ENCODE data around the gene TACR1. TPM values are rescaled to one million over a fixed set of nuclear protein-coding genes. Genes with fewer than 3 reads are reported as not detected.

TACR1 gene
- total RNA-seq, 2 experiments from 2014 or later: not detected

- no peaks in the 10 kb centered on the region for H3K36me3 Mint-ChIP-seq (ENCODE audit: low read depth)
- H3K27me3 Mint-ChIP-seq (ENCODE audit: low read depth): no peaks in the 10 kb centered on the region
- H3K9me3 Mint-ChIP-seq: no peaks in the 10 kb centered on the region
- no peaks in the 10 kb centered on the region for H3K4me1 Mint-ChIP-seq (ENCODE audit: low read depth)
- no peak overlapping the region for H3K4me3 Mint-ChIP-seq
- no peak overlapping the region for H3K27ac Mint-ChIP-seq
- DNase-seq: no peak
- CTCF ChIA-PET: no interaction called here
- intact Hi-C loops (cut with micrococcal nuclease): no loop called here
Observed at GRCh38 chr2:75030218-75031009, 168.9 kb downstream of the TACR1 start.

DNA sequence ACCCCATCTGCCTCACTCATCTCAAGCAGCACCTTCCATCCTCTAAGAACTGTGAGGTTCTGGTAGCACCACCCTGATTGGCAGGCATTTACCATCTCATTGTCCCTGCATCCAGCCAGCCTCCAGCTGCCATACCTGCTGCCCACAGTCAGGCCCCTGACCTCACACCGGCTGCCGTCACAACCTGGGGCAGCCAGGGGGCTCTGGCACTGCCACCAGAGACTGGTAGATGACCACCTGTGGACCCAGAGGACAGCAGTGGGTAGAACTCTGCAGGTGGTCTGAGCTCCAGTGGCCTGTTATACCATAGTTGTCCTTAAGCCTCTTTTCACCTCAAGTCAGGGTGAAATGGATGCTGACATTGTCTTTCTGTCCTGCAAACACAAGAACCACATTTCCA, 171.4 kb downstream of the TACR1 start:
- CTCF ChIA-PET: no interaction called here
- H3K9me3 Mint-ChIP-seq: no peaks in the 10 kb centered on the region
- no peaks in the 10 kb centered on the region for H3K27me3 Mint-ChIP-seq (ENCODE audit: low read depth)
- no peaks in the 10 kb centered on the region for H3K4me1 Mint-ChIP-seq (ENCODE audit: low read depth)
- H3K4me3 Mint-ChIP-seq: no peak overlapping the region
- DNase-seq: no peak
- H3K36me3 Mint-ChIP-seq (ENCODE audit: low read depth): no peaks in the 10 kb centered on the region
- intact Hi-C loops (cut with micrococcal nuclease): no loop called here
- H3K27ac Mint-ChIP-seq: no peak overlapping the region

DNA sequence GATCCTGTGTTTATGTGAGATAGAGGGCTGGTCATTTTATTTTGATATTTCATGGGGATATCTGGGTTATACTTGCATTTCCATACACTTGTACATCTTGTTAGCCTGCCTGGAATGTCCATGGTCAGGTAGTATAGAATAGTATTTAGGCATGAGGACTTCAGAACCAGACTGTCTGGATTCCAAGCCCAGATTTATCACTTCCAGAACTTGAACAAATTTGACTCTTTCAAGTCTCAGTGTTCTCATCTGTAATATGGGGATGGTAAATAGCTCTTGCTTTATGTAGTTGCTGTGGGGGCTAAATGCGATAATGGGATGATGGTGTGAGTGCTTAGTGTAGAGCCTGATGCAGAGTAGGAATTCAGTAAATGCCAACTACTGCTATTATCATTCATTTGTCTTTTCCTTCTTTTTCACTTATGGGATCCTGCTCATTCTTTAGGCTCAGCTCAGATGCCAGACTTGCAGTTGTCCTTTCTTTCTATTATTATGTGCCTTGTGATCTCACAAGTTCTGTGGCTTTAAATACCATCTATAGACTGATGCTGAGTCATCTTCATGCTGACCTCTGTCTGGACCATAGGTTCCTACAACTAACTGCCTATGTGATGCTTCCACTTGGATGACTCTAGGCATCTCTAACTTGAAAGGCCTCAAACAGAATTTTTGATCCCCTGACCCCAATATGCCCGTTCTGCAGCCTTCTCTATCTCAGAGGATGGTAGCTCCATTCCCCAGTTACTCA, 173.5 kb downstream of the TACR1 start:
- H3K27ac Mint-ChIP-seq: no peak overlapping the region
- no peaks in the 10 kb centered on the region for H3K36me3 Mint-ChIP-seq (ENCODE audit: low read depth)
- intact Hi-C loops (cut with micrococcal nuclease): no loop called here
- CTCF ChIA-PET: interaction anchor here (0.6 kb wide), 1 partner anchor 33 kb away, joined by 3 read pairs; no protein-coding TSS in a partner anchor
- no peak for DNase-seq
- no peak overlapping the region for H3K4me3 Mint-ChIP-seq
- no peaks in the 10 kb centered on the region for H3K4me1 Mint-ChIP-seq (ENCODE audit: low read depth)
- H3K9me3 Mint-ChIP-seq: no peaks in the 10 kb centered on the region
- no peaks in the 10 kb centered on the region for H3K27me3 Mint-ChIP-seq (ENCODE audit: low read depth)

GRCh38 chr2:75025216-75025615, 174.1 kb downstream of the TACR1 start:
- H3K4me1 Mint-ChIP-seq (ENCODE audit: low read depth): no peaks in the 10 kb centered on the region
- DNase-seq: no peak
- H3K36me3 Mint-ChIP-seq (ENCODE audit: low read depth): no peaks in the 10 kb centered on the region
- no peak overlapping the region for H3K4me3 Mint-ChIP-seq
- H3K27me3 Mint-ChIP-seq (ENCODE audit: low read depth): no peaks in the 10 kb centered on the region
- no peaks in the 10 kb centered on the region for H3K9me3 Mint-ChIP-seq
- no peak overlapping the region for H3K27ac Mint-ChIP-seq
- intact Hi-C loops (cut with micrococcal nuclease): no loop called here
- CTCF ChIA-PET: no interaction called here

- H3K27me3 Mint-ChIP-seq (ENCODE audit: low read depth): no peaks in the 10 kb centered on the region
- no peak overlapping the region for H3K4me3 Mint-ChIP-seq
- intact Hi-C loops (cut with micrococcal nuclease): no loop called here
- no peaks in the 10 kb centered on the region for H3K9me3 Mint-ChIP-seq
- H3K4me1 Mint-ChIP-seq (ENCODE audit: low read depth): no peaks in the 10 kb centered on the region
- DNase-seq: no peak
- H3K36me3 Mint-ChIP-seq (ENCODE audit: low read depth): no peaks in the 10 kb centered on the region
- H3K27ac Mint-ChIP-seq: no peak overlapping the region
- CTCF ChIA-PET: no interaction called here
Observed at GRCh38 chr2:75023666-75024455, 175.5 kb downstream of the TACR1 start.

DNA sequence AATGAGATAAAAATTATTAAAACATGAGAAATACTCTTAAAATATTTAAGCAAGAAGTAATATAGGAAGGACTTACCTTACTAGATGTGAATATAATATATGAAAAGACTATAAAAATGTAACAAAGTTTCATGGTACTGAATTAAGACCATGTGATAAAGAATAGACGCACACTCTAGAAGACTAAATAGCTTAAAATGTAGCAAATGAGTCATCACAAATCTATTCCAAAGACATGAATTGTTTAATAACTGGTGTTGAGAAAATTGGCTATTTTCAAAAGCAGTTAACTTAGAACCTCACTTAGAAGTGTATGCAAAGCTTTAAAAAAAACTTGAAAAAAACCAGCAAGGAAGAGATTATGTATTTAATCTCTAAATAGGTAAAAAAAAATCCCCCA, 176.8 kb downstream of the TACR1 start:
- DNase-seq: no peak
- Mint-ChIP-seq H3K9me3 (no peaks in the 10 kb centered on the region), H3K4me1 (ENCODE audit: low read depth) (no peaks in the 10 kb centered on the region), H3K4me3 (no peak overlapping the region), H3K27ac (no peak overlapping the region), H3K27me3 (ENCODE audit: low read depth) (no peaks in the 10 kb centered on the region), H3K36me3 (ENCODE audit: low read depth) (no peaks in the 10 kb centered on the region)
- CTCF ChIA-PET: interaction anchor here (0.9 kb wide), 1 partner anchor 17 kb away, joined by 3 read pairs; no protein-coding TSS in a partner anchor
- intact Hi-C loops (cut with micrococcal nuclease): no loop called here

DNA sequence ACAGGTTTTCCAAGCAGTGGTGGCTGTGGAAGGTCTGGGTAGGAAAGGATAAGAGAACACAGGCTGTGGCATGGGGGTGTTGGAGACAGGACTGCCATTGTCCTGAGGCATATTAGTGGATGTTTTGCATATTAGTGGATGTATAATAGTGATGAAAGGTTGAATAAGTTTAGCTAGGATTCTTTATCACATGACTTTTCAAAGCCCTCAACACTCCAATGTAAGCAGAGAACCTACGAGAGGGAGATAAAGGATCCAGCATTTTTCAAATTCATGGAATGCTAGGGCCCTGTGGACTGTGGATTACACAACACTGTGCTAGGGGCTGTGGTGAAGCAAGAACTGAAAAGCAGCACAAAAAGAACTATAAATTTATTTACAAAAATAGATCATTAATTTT, 177.6 kb downstream of the TACR1 start:
- intact Hi-C loops (cut with micrococcal nuclease): no loop called here
- H3K36me3 Mint-ChIP-seq (ENCODE audit: low read depth): no peaks in the 10 kb centered on the region
- CTCF ChIA-PET: interaction anchor here (0.9 kb wide), 1 partner anchor 17 kb away, joined by 3 read pairs; no protein-coding TSS in a partner anchor
- H3K9me3 Mint-ChIP-seq: no peaks in the 10 kb centered on the region
- DNase-seq: no peak
- no peaks in the 10 kb centered on the region for H3K27me3 Mint-ChIP-seq (ENCODE audit: low read depth)
- no peak overlapping the region for H3K4me3 Mint-ChIP-seq
- no peak overlapping the region for H3K27ac Mint-ChIP-seq
- no peaks in the 10 kb centered on the region for H3K4me1 Mint-ChIP-seq (ENCODE audit: low read depth)

GRCh38 chr2:75020476-75020875, 178.8 kb downstream of the TACR1 start:
- H3K36me3 Mint-ChIP-seq (ENCODE audit: low read depth): no peaks in the 10 kb centered on the region
- no peaks in the 10 kb centered on the region for H3K27me3 Mint-ChIP-seq (ENCODE audit: low read depth)
- no peaks in the 10 kb centered on the region for H3K9me3 Mint-ChIP-seq
- H3K4me3 Mint-ChIP-seq: no peak overlapping the region
- H3K4me1 Mint-ChIP-seq (ENCODE audit: low read depth): no peaks in the 10 kb centered on the region
- CTCF ChIA-PET: no interaction called here
- H3K27ac Mint-ChIP-seq: no peak overlapping the region
- intact Hi-C loops (cut with micrococcal nuclease): no loop called here
- DNase-seq: no peak

DNA sequence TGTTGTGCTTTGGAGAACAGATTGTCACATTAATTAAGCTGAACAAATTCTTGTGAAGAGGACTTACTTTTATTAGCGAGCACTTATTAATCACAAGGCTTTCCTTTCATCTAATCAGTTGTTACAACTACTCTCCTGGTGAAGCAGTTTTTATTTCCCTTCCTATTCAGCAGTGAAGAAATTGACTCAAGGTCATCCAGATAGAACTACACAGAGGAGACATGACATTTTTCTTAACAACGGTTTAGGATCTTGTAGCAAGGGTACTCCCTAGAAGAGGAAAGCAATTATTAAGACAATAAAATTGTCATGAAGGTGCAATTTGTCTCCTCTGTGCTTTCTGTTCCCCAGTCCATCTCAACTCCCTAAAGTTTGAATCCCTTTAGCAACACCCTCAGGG, 179.5 kb downstream of the TACR1 start:
- Mint-ChIP-seq H3K36me3 (ENCODE audit: low read depth) (no peaks in the 10 kb centered on the region), H3K4me1 (ENCODE audit: low read depth) (no peaks in the 10 kb centered on the region), H3K27me3 (ENCODE audit: low read depth) (no peaks in the 10 kb centered on the region), H3K4me3 (no peak overlapping the region), H3K9me3 (no peaks in the 10 kb centered on the region), H3K27ac (no peak overlapping the region)
- intact Hi-C loops (cut with micrococcal nuclease): no loop called here
- DNase-seq: no peak
- CTCF ChIA-PET: no interaction called here

DNA sequence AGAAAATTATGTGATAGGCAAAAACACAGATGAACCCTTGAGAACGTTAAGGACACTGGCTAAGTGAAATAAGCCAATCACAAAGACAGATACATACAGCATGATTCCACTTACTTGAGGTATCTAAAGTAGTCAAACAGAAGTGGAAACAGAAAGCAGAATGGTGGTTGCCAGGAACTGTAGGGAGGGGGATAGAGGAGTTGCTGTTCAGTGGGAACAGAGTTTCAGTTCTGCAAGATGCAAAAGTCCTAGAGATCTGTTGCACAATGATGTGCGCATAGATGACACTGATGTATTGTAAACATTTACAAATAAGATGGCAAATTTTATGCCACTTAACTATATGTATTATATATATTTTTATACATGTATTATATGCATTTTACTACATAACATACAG, 181.2 kb downstream of the TACR1 start:
- Mint-ChIP-seq H3K4me1 (ENCODE audit: low read depth) (no peaks in the 10 kb centered on the region), H3K27ac (no peak overlapping the region), H3K9me3 (no peaks in the 10 kb centered on the region), H3K27me3 (ENCODE audit: low read depth) (no peaks in the 10 kb centered on the region), H3K4me3 (no peak overlapping the region), H3K36me3 (ENCODE audit: low read depth) (no peaks in the 10 kb centered on the region)
- no peak for DNase-seq
- CTCF ChIA-PET: no interaction called here
- intact Hi-C loops (cut with micrococcal nuclease): no loop called here

DNA sequence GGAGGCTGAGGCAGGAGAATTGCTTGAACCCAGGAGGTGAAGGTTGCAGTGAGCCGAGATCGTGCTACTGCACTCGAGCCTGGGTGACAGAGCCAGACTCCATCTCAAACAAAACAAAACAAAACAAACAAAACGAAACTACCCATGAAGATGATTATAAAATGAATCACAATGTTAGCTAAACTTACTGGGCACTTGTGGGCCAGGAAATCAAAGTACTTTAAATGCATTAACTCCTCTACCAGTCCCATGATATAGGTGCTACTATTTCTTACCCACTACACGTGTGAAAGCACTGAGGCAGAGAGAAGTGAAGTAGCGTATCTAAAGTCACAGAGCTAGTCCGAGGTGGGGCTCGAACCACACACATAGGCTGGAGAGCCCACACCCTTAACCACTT, 187.2 kb downstream of the TACR1 start:
- intact Hi-C loops (cut with micrococcal nuclease): no loop called here
- Mint-ChIP-seq H3K4me1 (ENCODE audit: low read depth) (no peaks in the 10 kb centered on the region), H3K4me3 (no peak overlapping the region), H3K36me3 (ENCODE audit: low read depth) (no peaks in the 10 kb centered on the region), H3K27ac (no peak overlapping the region), H3K9me3 (no peaks in the 10 kb centered on the region), H3K27me3 (ENCODE audit: low read depth) (no peaks in the 10 kb centered on the region)
- CTCF ChIA-PET: no interaction called here
- DNase-seq: no peak

- no peak for DNase-seq
- Mint-ChIP-seq H3K4me3 (no peak overlapping the region), H3K4me1 (ENCODE audit: low read depth) (no peaks in the 10 kb centered on the region), H3K9me3 (no peaks in the 10 kb centered on the region), H3K27me3 (ENCODE audit: low read depth) (no peaks in the 10 kb centered on the region), H3K27ac (no peak overlapping the region), H3K36me3 (ENCODE audit: low read depth) (peaks cover 5% of the 10 kb centered on the region)
- intact Hi-C loops (cut with micrococcal nuclease): no loop called here
- CTCF ChIA-PET: no interaction called here
Observed at GRCh38 chr2:75010571-75010970, 188.7 kb downstream of the TACR1 start.

Measured in activated naive CD4-positive, alpha-beta T cell treated with anti-CD3 and anti-CD28 coated beads for 36 hours (primary cell).